DND-41 (cell line): ENCODE results near the gene SPATA45.
"Not testable (repeated sequence)": the region's sequence is repeated elsewhere in the genome, so short reads cannot be mapped to it uniquely, and the experiment has no call there.

Experiments used
- ATAC-seq: fragments of 200-7000 bp; cut with Tn5 transposase; 3 replicates; pipeline ENCODE4 v1.9.1; 2021; ENCODE audit warnings: low read depth; ENCODE audit not compliant: insufficient read depth
- DNase-seq: peaks from one replicate; pipeline ENCODE4 v3.0.0-alpha.2; 2020
- H2AFZ ChIP-seq: 2 replicates; pipeline ENCODE4 v1.6.0; 2012; ENCODE audit warnings: low read depth, low read length
- H3K27ac ChIP-seq: 2 replicates; pipeline ENCODE4 v1.5.1; 2012; ENCODE audit warnings: low read length, inconsistent platforms
- H3K27me3 ChIP-seq: fragments of 200-600 bp; sonication (generic); 2 replicates; pipeline ENCODE4 v1.6.0; 2012; ENCODE audit warnings: low read length, mild to moderate bottlenecking, inconsistent platforms; ENCODE audit not compliant: insufficient read depth, poor library complexity
- H3K36me3 ChIP-seq: 2 replicates; pipeline ENCODE4 v1.5.1; 2012; ENCODE audit warnings: low read length, inconsistent platforms; ENCODE audit not compliant: insufficient read depth
- H3K4me1 ChIP-seq: 2 replicates; pipeline ENCODE4 v1.5.1; 2012; ENCODE audit warnings: mild to moderate bottlenecking, low read length; ENCODE audit not compliant: insufficient read depth
- H3K4me2 ChIP-seq: 2 replicates; pipeline ENCODE4 v1.6.0; 2012; ENCODE audit warnings: mild to moderate bottlenecking, moderate library complexity, low read length, inconsistent platforms; ENCODE audit not compliant: insufficient read depth
- H3K4me3 ChIP-seq, 2 experiments: fragments of 200-600 bp in 1 of 2; shearing (Covaris generic) in 1 of 2; 2 replicates each; pipeline ENCODE4 v1.5.1; 2012 to 2016; ENCODE audit warnings: inconsistent platforms in 2 of 2, low read length in 2 of 2, mild to moderate bottlenecking in 2 of 2, low read depth in 1 of 2, moderate library complexity in 1 of 2
- H3K79me2 ChIP-seq: 2 replicates; pipeline ENCODE4 v1.6.0; 2012; ENCODE audit warnings: low read length, inconsistent platforms; ENCODE audit not compliant: insufficient read depth
- H3K9ac ChIP-seq: 2 replicates; pipeline ENCODE4 v1.6.0; 2012; ENCODE audit warnings: low read depth, mild to moderate bottlenecking, inconsistent platforms, low read length, moderate library complexity
- H3K9me3 ChIP-seq: 2 replicates; pipeline ENCODE4 v1.5.1; 2012; ENCODE audit warnings: low read length, moderate library complexity, mild to moderate bottlenecking, inconsistent platforms; ENCODE audit not compliant: insufficient read depth, severe bottlenecking
- H4K20me1 ChIP-seq: 2 replicates; pipeline ENCODE4 v1.6.0; 2012; ENCODE audit warnings: low read length; ENCODE audit not compliant: insufficient read depth
- CTCF ChIP-seq: IDR thresholded peaks from 2 replicates; pipeline ENCODE4 v1.5.1; 2012; ENCODE audit warnings: borderline replicate concordance, low read length, moderate library complexity, mild to moderate bottlenecking; ENCODE audit not compliant: poor library complexity, severe bottlenecking; ENCODE audit errors: extremely low read depth
- EZH2 ChIP-seq: IDR thresholded peaks from 3 replicates; pipeline ENCODE4 v1.6.1; 2012; ENCODE audit warnings: borderline replicate concordance, low read depth, mild to moderate bottlenecking, moderate library complexity, low read length, inconsistent platforms; ENCODE audit not compliant: severe bottlenecking

The SPATA45 gene

GRCh38 chr1:212853658-212854057 lies 6.2 kb upstream of the SPATA45 start:
- Histone ChIP-seq H3K9ac (no peak overlapping the region), H3K4me2 (no peak overlapping the region), H3K4me1 (peaks cover 17% of the 10 kb centered on the region), H2AFZ (no peak overlapping the region), H3K27me3 (no peaks in the 10 kb centered on the region), H3K9me3 (no peaks in the 10 kb centered on the region), H3K27ac (no peak overlapping the region), H3K79me2 (peaks cover 21% of the 10 kb centered on the region), H4K20me1 (no peaks in the 10 kb centered on the region), H3K36me3 (peaks cover 4% of the 10 kb centered on the region; the same call in 1 of the 2 replicates), H3K4me3 (no peak overlapping the region)
- TF ChIP-seq EZH2 (no peak), CTCF (no peak)
- DNase-seq (no peak), ATAC-seq (no peak)

GRCh38 chr1:212852105-212852688 lies 4.7 kb upstream of the SPATA45 start:
- TF ChIP-seq EZH2: no peak
- TF ChIP-seq CTCF: no peak
- Histone ChIP-seq H3K9ac (no peak overlapping the region), H3K9me3 (no peaks in the 10 kb centered on the region), H3K36me3 (peaks cover 4% of the 10 kb centered on the region; the same call in 1 of the 2 replicates), H3K79me2 (peaks cover 8% of the 10 kb centered on the region), H3K27ac (no peak overlapping the region), H3K4me1 (peaks cover 12% of the 10 kb centered on the region), H3K27me3 (no peaks in the 10 kb centered on the region), H3K4me2 (no peak overlapping the region), H3K4me3 (no peak overlapping the region), H2AFZ (no peak overlapping the region), H4K20me1 (no peaks in the 10 kb centered on the region)
- no peak for ATAC-seq
- DNase-seq: no peak

- H3K27ac ChIP-seq, H3K9me3 ChIP-seq, H3K4me3 ChIP-seq, H3K79me2 ChIP-seq, DNase-seq, H3K4me1 ChIP-seq, H3K27me3 ChIP-seq, H3K36me3 ChIP-seq, H3K9ac ChIP-seq, H4K20me1 ChIP-seq, H3K4me2 ChIP-seq, ATAC-seq, H2AFZ ChIP-seq: not testable (repeated sequence)
Measured at GRCh38 chr1:212844521-212844920, 2.9 kb downstream of the SPATA45 start.

GRCh38 chr1:212838145-212838544 lies 9.3 kb downstream of the SPATA45 start:
- no peak overlapping the region for H3K4me2 ChIP-seq
- no peak overlapping the region for H3K4me3 ChIP-seq
- H3K36me3 ChIP-seq: no peaks in the 10 kb centered on the region
- TF ChIP-seq EZH2 (no peak), CTCF (no peak)
- H3K79me2 ChIP-seq: no peaks in the 10 kb centered on the region
- ATAC-seq (no peak), DNase-seq (no peak)
- no peaks in the 10 kb centered on the region for H3K27me3 ChIP-seq
- no peak overlapping the region for H3K27ac ChIP-seq
- H3K9me3 ChIP-seq: no peaks in the 10 kb centered on the region
- H4K20me1 ChIP-seq: no peaks in the 10 kb centered on the region
- no peak overlapping the region for H3K9ac ChIP-seq
- H2AFZ ChIP-seq: no peak overlapping the region
- H3K4me1 ChIP-seq: no peaks in the 10 kb centered on the region

- DNase-seq, H4K20me1 ChIP-seq, H3K36me3 ChIP-seq, H3K27ac ChIP-seq, H2AFZ ChIP-seq, H3K4me3 ChIP-seq, H3K9ac ChIP-seq, H3K4me1 ChIP-seq, H3K4me2 ChIP-seq, H3K27me3 ChIP-seq, H3K79me2 ChIP-seq, H3K9me3 ChIP-seq: not testable (repeated sequence)
- ATAC-seq: 0 out of 3 replicates have a peak, but pooled peaks have one; percentile 40
Measured at GRCh38 chr1:212833211-212834207, 13.9 kb downstream of the SPATA45 start.
